HepG2 (cell line): ENCODE data around the gene KRTAP4-16. TPM values are rescaled to one million over a fixed set of nuclear protein-coding genes. Genes with fewer than 3 reads are reported as not detected.

ENCODE experiments used
- ATAC-seq: fragments of 200-7000 bp; cut with Tn5 transposase; 3 replicates; pipeline ENCODE4 v1.9.1; 2020; ENCODE audit warnings: mild to moderate bottlenecking, moderate library complexity
- BruUV-seq: library from RNA; stranded (reverse); fragments of 400-500 nt; replicated peaks from 2 replicates; lab custom pipeline; 2021; lab: Mats Ljungman, UMichigan
- CTCF ChIA-PET: fragments of 300-600 bp; formaldehyde crosslinking; extraction: SDS; loops from one replicate; lab custom pipeline; 2021; ENCODE audit warnings: low total read pairs, inconsistent platforms, low intra/inter-chr PET ratio; lab: Yijun Ruan, JAX
- POLR2A ChIA-PET: fragments of 350-600 bp; sonication (Branson Sonifier 250); formaldehyde crosslinking; loops from one replicate; lab custom pipeline; 2020; ENCODE audit warnings: antibody characterized with exemption, inconsistent platforms; lab: Yijun Ruan, JAX
- DNase-seq: peaks from one replicate; pipeline ENCODE4 v3.0.0-alpha.2; 2015; ENCODE audit warnings: low spot score
- FAIRE-seq: peaks from 3 replicates; lab custom pipeline; 2011; peaks lifted over from hg19 to GRCh38; lab: Jason Lieb, UNC
- H2AFZ ChIP-seq: one replicate; pipeline ENCODE4 v1.6.1; 2011; ENCODE audit warnings: low read length, inconsistent platforms
- H3K27ac ChIP-seq: fragments of 300-600 bp; 3 replicates; pipeline ENCODE4 v1.8.0; 2011; ENCODE audit warnings: mixed run types, mild to moderate bottlenecking, mixed read lengths, low read length, inconsistent platforms; ENCODE audit not compliant: insufficient read depth; ENCODE audit errors: extremely low read length
- H3K27me3 ChIP-seq, 2 experiments: fragments of 200-600 bp in 1 of 2; 2 replicates in 1 of 2; 3 replicates in 1 of 2; pipeline versions ENCODE4 v1.6.0 to v1.8.0; 2011; ENCODE audit warnings: low read length in 2 of 2, mild to moderate bottlenecking in 2 of 2, moderate library complexity in 2 of 2, inconsistent platforms in 1 of 2; ENCODE audit not compliant: insufficient read depth in 2 of 2, control insufficient read depth in 1 of 2
- H3K36me3 ChIP-seq, 2 experiments: fragments of 200-600 bp in 1 of 2; replicated peaks in 1 of 2; 2 replicates in 1 of 2; 3 replicates in 1 of 2; pipeline versions ENCODE4 v1.5.1 to v1.8.0; 2011; ENCODE audit warnings: low read length in 2 of 2, inconsistent platforms in 1 of 2; ENCODE audit not compliant: insufficient read depth in 2 of 2, control insufficient read depth in 1 of 2
- H3K4me1 ChIP-seq: 2 replicates; pipeline ENCODE4 v1.5.1; 2012; ENCODE audit warnings: low read length, inconsistent platforms; ENCODE audit not compliant: insufficient read depth
- H3K4me2 ChIP-seq: 2 replicates; pipeline ENCODE4 v1.6.0; 2011; ENCODE audit warnings: low read depth, low read length, inconsistent platforms
- H3K4me3 ChIP-seq, 3 experiments: fragments of 200-600 bp in 1 of 3; sonication (generic), shearing (Covaris generic) in 1 of 3; replicated peaks in 1 of 3; 2 replicates each; pipeline ENCODE4 v1.5.1; 2011 to 2016; ENCODE audit warnings: low read length in 3 of 3, inconsistent platforms in 2 of 3, low read depth in 2 of 3, mild to moderate bottlenecking in 2 of 3, control low read depth in 1 of 3, mixed read lengths in 1 of 3; ENCODE audit not compliant: insufficient read depth in 1 of 3
- H3K79me2 ChIP-seq: one replicate; pipeline ENCODE4 v1.6.1; 2011; ENCODE audit warnings: low read length, inconsistent platforms; ENCODE audit not compliant: insufficient read depth
- H3K9ac ChIP-seq: 2 replicates; pipeline ENCODE4 v1.6.0; 2011; ENCODE audit warnings: mild to moderate bottlenecking, low read depth, low read length, inconsistent platforms; ENCODE audit not compliant: insufficient read depth
- H3K9me3 ChIP-seq: 2 replicates; pipeline ENCODE4 v1.5.1; 2012; ENCODE audit warnings: mild to moderate bottlenecking, low read length
- H4K20me1 ChIP-seq: 2 replicates; pipeline ENCODE4 v1.6.0; 2011; ENCODE audit warnings: inconsistent platforms, mild to moderate bottlenecking, low read length, moderate library complexity; ENCODE audit not compliant: insufficient read depth
- HNF4G ChIP-seq, 2 experiments: sonication (generic) in 1 of 2; formaldehyde crosslinking in 1 of 2; IDR thresholded peaks; 2 replicates each; pipeline versions ENCODE4 v1.4.0 to v1.6.1; 2011 to 2020; ENCODE audit warnings: borderline replicate concordance in 2 of 2, low read depth in 2 of 2, mild to moderate bottlenecking in 2 of 2, low read length in 1 of 2, missing genetic modification reagents in 1 of 2, moderate library complexity in 1 of 2
- HNRNPK ChIP-seq: fragments of 200-400 bp; formaldehyde crosslinking; IDR thresholded peaks from 2 replicates; pipeline ENCODE4 v1.6.1; 2018; ENCODE audit warnings: low read length, low read depth, moderate library complexity, mild to moderate bottlenecking; ENCODE audit not compliant: poor library complexity, severe bottlenecking
- NFE2L1 ChIP-seq: sonication (generic); formaldehyde crosslinking; IDR thresholded peaks from 2 replicates; pipeline ENCODE4 v1.4.0; 2020; ENCODE audit warnings: missing genetic modification reagents, mild to moderate bottlenecking, borderline replicate concordance
- NR2F6 ChIP-seq, 2 experiments: IDR thresholded peaks; 2 replicates each; pipeline ENCODE4 v1.6.1; 2016; ENCODE audit warnings: antibody characterized with exemption in 1 of 2, mild to moderate bottlenecking in 1 of 2
- PPARG ChIP-seq: conservative IDR thresholded peaks from 2 replicates; pipeline ENCODE4 v1.6.1; 2016; ENCODE audit warnings: missing biosample characterization, missing genetic modification reagents
- U2AF2 ChIP-seq: fragments of 200-400 bp; formaldehyde crosslinking; IDR thresholded peaks from 2 replicates; pipeline ENCODE4 v1.6.1; 2017; ENCODE audit warnings: low read depth, mild to moderate bottlenecking, low read length
- ZFP36 ChIP-seq: fragments of 150-350 bp; IDR thresholded peaks from 2 replicates; pipeline ENCODE4 v1.6.1; 2018; ENCODE audit warnings: borderline replicate concordance, low read length, low read depth; ENCODE audit not compliant: partially characterized antibody
- ZNF121 ChIP-seq: sonication (generic); formaldehyde crosslinking; IDR thresholded peaks from 2 replicates; pipeline ENCODE4 v1.5.0; 2020; ENCODE audit warnings: mild to moderate bottlenecking, missing genetic modification reagents
- ZNF136 ChIP-seq: sonication (generic); formaldehyde crosslinking; IDR thresholded peaks from 2 replicates; pipeline ENCODE4 v1.8.1; 2022; ENCODE audit warnings: low read depth, mild to moderate bottlenecking, moderate library complexity, missing genetic modification reagents
- ZNF17 ChIP-seq: sonication (generic); formaldehyde crosslinking; IDR thresholded peaks from 2 replicates; pipeline ENCODE4 v1.5.0; 2020; ENCODE audit warnings: mild to moderate bottlenecking, missing genetic modification reagents
- ZNF180 ChIP-seq: sonication (generic); formaldehyde crosslinking; IDR thresholded peaks from 2 replicates; pipeline ENCODE4 v1.4.0; 2020; ENCODE audit warnings: low read depth, missing genetic modification reagents, borderline replicate concordance
- ZNF207 ChIP-seq: fragments of 450-650 bp; IDR thresholded peaks from 2 replicates; pipeline ENCODE4 v1.6.1; 2016; ENCODE audit warnings: antibody characterized with exemption, borderline replicate concordance
- ZNF572 ChIP-seq: sonication (generic); formaldehyde crosslinking; IDR thresholded peaks from 2 replicates; pipeline ENCODE4 v1.5.1; 2020; ENCODE audit warnings: mild to moderate bottlenecking, missing genetic modification reagents
- ZNF577 ChIP-seq: sonication (generic); formaldehyde crosslinking; IDR thresholded peaks from 2 replicates; pipeline ENCODE4 v1.4.0; 2020; ENCODE audit warnings: mild to moderate bottlenecking, low read depth, missing genetic modification reagents, borderline replicate concordance
- ZNF816 ChIP-seq: sonication (generic); formaldehyde crosslinking; IDR thresholded peaks from 2 replicates; pipeline ENCODE4 v1.8.0; 2022; ENCODE audit warnings: missing genetic modification reagents, mild to moderate bottlenecking, borderline replicate concordance
- in situ Hi-C: cut with HindIII; loops from 2 replicates; pipeline ENCODE4 v1.10.0; 2017; ENCODE audit warnings: low pct_unique_long_range_greater_than_20kb; ENCODE audit not compliant: extremely low pct_ligation_motif_present
- intact Hi-C: fragments of 100-400 bp; cut with micrococcal nuclease; formaldehyde crosslinking; loops from one replicate; pipeline ENCODE4 v1.10.0; 2022; ENCODE audit not compliant: unreplicated experiment
- polyA plus RNA-seq, 8 experiments: library from polyadenylated mRNA; depleted of rRNA in 3 of 8; stranded (reverse) in 7 of 8; unstranded in 1 of 8; fragments of >200 nt; fragmentation: Illumina TruSeq in 4 of 8; extraction: Trizol in 4 of 8; gene quantifications; 2 replicates each; pipeline versions ENCODE4 v1.2.1 to v1.2.3, GENCODE V29; 2011 to 2016; ENCODE audit warnings: low read depth in 4 of 8, missing spikeins in 1 of 8, mixed read lengths in 1 of 8; ENCODE audit not compliant: insufficient read depth in 1 of 8
- total RNA-seq, 5 experiments: library from RNA; depleted of rRNA; stranded (reverse); fragments of >200 nt; fragmentation: Illumina TruSeq; extraction: Trizol; gene quantifications; 2 replicates each; pipeline ENCODE4 v1.2.3, GENCODE V29; 2016; ENCODE audit warnings: low read depth in 1 of 5
- TF ChIP-seq, protein P1 (sequence below), 2 experiments: sonication (generic) in 1 of 2; formaldehyde crosslinking in 1 of 2; IDR thresholded peaks; 2 replicates each; pipeline versions ENCODE4 v1.6.1 to v1.9.0; 2014 to 2022; ENCODE audit warnings: antibody characterized with exemption in 1 of 2, borderline replicate concordance in 1 of 2, inconsistent platforms in 1 of 2, low read depth in 1 of 2, missing genetic modification reagents in 1 of 2
- TF ChIP-seq, protein P2 (sequence below): sonication (generic); formaldehyde crosslinking; IDR thresholded peaks from 2 replicates; pipeline ENCODE4 v1.8.0; 2022; ENCODE audit warnings: missing genetic modification reagents, mild to moderate bottlenecking, inconsistent platforms, borderline replicate concordance

The KRTAP4-16 gene
- total and polyA plus RNA-seq, 2 of the 13 experiments (the other 11 are each of a cell fraction or from before 2014, with no cell fraction given): not detected

DNA sequence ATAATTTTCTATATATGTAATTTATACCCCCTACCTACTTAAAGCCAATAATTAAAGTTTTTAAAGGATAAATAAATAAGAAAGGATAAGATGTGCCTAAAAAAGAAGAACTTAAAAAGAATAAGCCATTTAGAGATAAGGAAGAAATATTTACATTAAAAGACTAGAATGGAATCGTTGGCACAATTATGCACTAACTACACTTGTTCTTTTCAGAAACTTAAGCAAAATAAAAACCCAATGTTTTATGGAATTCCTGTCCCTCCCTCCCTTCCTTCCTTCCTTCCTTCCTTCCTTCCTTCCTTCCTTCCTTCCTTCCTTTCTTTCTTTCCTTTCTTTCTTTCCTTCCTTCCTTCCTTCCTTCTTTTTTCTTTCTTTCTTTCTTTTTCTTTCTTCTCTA lies 42.8 kb upstream of the KRTAP4-16 start (continued):
- TF ChIP-seq, protein P1, sequence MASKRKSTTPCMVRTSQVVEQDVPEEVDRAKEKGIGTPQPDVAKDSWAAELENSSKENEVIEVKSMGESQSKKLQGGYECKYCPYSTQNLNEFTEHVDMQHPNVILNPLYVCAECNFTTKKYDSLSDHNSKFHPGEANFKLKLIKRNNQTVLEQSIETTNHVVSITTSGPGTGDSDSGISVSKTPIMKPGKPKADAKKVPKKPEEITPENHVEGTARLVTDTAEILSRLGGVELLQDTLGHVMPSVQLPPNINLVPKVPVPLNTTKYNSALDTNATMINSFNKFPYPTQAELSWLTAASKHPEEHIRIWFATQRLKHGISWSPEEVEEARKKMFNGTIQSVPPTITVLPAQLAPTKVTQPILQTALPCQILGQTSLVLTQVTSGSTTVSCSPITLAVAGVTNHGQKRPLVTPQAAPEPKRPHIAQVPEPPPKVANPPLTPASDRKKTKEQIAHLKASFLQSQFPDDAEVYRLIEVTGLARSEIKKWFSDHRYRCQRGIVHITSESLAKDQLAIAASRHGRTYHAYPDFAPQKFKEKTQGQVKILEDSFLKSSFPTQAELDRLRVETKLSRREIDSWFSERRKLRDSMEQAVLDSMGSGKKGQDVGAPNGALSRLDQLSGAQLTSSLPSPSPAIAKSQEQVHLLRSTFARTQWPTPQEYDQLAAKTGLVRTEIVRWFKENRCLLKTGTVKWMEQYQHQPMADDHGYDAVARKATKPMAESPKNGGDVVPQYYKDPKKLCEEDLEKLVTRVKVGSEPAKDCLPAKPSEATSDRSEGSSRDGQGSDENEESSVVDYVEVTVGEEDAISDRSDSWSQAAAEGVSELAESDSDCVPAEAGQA (IDR thresholded peaks at IDR 0.05; ENCODE audit: low read depth): no peak
- TF ChIP-seq, protein P1 (CRISPR knock-in tag; IDR thresholded peaks at IDR 0.05; ENCODE audit: borderline replicate concordance): no peak
- TF ChIP-seq ZNF180 (CRISPR knock-in tag) (no peak), ZFP36 (no peak), U2AF2 (peak; percentile 81; the same call in 1 of the 2 replicates), HNRNPK (peak; percentile 20), ZNF572 (no peak)

DNA sequence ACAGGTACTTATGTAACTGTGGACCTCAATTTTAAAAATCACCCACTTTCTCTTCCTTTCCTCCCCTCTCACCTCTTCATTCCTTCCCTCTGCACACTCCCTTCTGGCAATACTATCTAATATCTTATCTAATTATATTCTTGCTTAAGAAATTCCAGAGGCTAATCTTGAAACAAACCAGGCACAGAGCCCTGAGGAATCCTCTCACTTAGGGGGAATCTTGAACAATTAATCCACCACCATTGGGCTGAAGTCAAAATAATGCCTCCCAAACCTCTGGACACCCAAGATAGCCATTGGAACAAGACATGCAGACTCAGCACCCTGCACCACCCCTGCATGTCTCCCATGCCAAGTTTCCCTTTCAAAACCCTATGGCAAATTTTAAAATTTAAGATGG lies 39.4 kb upstream of the KRTAP4-16 start:
- in situ Hi-C loops: no loop called here
- intact Hi-C loops: no loop called here
- no peak overlapping the region for H3K4me3 ChIP-seq
- H3K27me3 ChIP-seq: no peaks in the 10 kb centered on the region
- no peak overlapping the region for H3K9ac ChIP-seq
- no TSS peak for BruUV-seq
- no peaks in the 10 kb centered on the region for H3K36me3 ChIP-seq
- H3K4me1 ChIP-seq: no peaks in the 10 kb centered on the region
- no peak overlapping the region for H3K4me2 ChIP-seq
- ChIA-PET POLR2A (no interaction called here), CTCF (no interaction called here)
- H3K27ac ChIP-seq: no peak overlapping the region
- no peak for DNase-seq
- H3K9me3 ChIP-seq: peaks cover 43% of the 10 kb centered on the region
- no peak for FAIRE-seq
- H4K20me1 ChIP-seq: no peaks in the 10 kb centered on the region
- H2AFZ ChIP-seq: no peak overlapping the region
- no peaks in the 10 kb centered on the region for H3K79me2 ChIP-seq
- no peak for ATAC-seq
- no peak for TF ChIP-seq ZNF121 (CRISPR knock-in tag)
- no peak for TF ChIP-seq NR2F6 (IDR thresholded peaks at IDR 0.05)
- TF ChIP-seq NR2F6 (CRISPR knock-in tag; IDR thresholded peaks at IDR 0.05): no peak
- no peak for TF ChIP-seq HNF4G (IDR thresholded peaks at IDR 0.05; ENCODE audit: borderline replicate concordance, low read depth, low read length)
- TF ChIP-seq HNF4G (CRISPR knock-in tag; IDR thresholded peaks at IDR 0.05; ENCODE audit: borderline replicate concordance, low read depth): no peak
- no peak for TF ChIP-seq PPARG (CRISPR knock-in tag)
- TF ChIP-seq ZNF816: no peak
- no peak for TF ChIP-seq ZNF577 (CRISPR knock-in tag)
- no peak for TF ChIP-seq ZNF136 (CRISPR knock-in tag)
- TF ChIP-seq ZNF17: no peak
- no peak for TF ChIP-seq ZNF207
- no peak for TF ChIP-seq NFE2L1 (CRISPR knock-in tag)
- TF ChIP-seq, protein P2, sequence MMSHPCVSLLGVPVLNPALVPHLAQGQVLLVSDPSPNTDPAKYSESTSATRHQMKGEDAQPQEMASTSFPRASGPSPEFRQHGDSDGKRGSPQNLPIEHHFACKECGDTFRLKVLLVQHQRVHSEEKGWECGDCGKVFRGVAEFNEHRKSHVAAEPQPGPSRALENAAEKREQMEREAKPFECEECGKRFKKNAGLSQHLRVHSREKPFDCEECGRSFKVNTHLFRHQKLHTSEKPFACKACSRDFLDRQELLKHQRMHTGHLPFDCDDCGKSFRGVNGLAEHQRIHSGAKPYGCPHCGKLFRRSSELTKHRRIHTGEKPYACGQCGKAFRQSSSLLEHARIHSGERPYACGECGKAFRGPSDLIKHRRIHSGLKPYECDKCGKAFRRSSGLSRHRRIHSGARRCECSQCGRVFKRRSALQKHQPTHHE: no peak
